GM12878 (cell line): ENCODE results near the gene DUSP18. TPM values are rescaled to one million over a fixed set of nuclear protein-coding genes. Genes with fewer than 3 reads are reported as not detected.

ENCODE experiments used
- BACH1 ChIP-seq: fragments of 450-650 bp; IDR thresholded peaks from 2 replicates; pipeline ENCODE4 v1.6.1; 2017; ENCODE audit warnings: mild to moderate bottlenecking, borderline replicate concordance
- CBX5 ChIP-seq: sonication (generic); IDR thresholded peaks from 2 replicates; pipeline ENCODE4 v1.6.1; 2016; ENCODE audit warnings: low read depth, moderate library complexity, mild to moderate bottlenecking, inconsistent platforms
- EGR1 ChIP-seq, 2 experiments: IDR thresholded peaks; 1 replicate in 1 of 2; 2 replicates in 1 of 2; pipeline ENCODE4 v1.6.1; 2011 to 2012; ENCODE audit warnings: low read depth in 2 of 2, low read length in 2 of 2, borderline replicate concordance in 1 of 2, mild to moderate bottlenecking in 1 of 2, moderate library complexity in 1 of 2
- JUNB ChIP-seq: IDR thresholded peaks from 2 replicates; pipeline ENCODE4 v1.6.1; 2016; ENCODE audit warnings: antibody characterized with exemption, mild to moderate bottlenecking
- NFIC ChIP-seq: IDR thresholded peaks from 2 replicates; pipeline ENCODE4 v1.6.1; 2012; ENCODE audit warnings: low read depth, mild to moderate bottlenecking, inconsistent platforms, low read length, moderate library complexity
- SMAD1 ChIP-seq: fragments of 450-650 bp; IDR thresholded peaks from 2 replicates; pipeline ENCODE4 v1.6.1; 2018; ENCODE audit warnings: mild to moderate bottlenecking, low read depth; ENCODE audit not compliant: partially characterized antibody
- SUZ12 ChIP-seq: fragments of 200-600 bp; sonication (generic); IDR thresholded peaks from one replicate; pipeline ENCODE4 v1.6.1; 2018; ENCODE audit warnings: antibody characterized with exemption, mild to moderate bottlenecking; ENCODE audit not compliant: unreplicated experiment
- TCF3 ChIP-seq: IDR thresholded peaks from 2 replicates; pipeline ENCODE4 v1.6.1; 2012; ENCODE audit warnings: low read depth, mild to moderate bottlenecking, low read length, borderline replicate concordance; ENCODE audit not compliant: insufficient read depth
- polyA plus RNA-seq, 11 experiments: library from polyadenylated mRNA; depleted of rRNA in 4 of 11; unstranded in 6 of 11; stranded (reverse) in 5 of 11; fragments of >200 nt; fragmentation: Nextera tagmentation in 4 of 11; fragmentation: Illumina TruSeq in 1 of 11; extraction: Ambion mirVana in 4 of 11; extraction: Trizol in 1 of 11; gene quantifications; 1 replicate in 1 of 11; 2 replicates in 10 of 11; pipeline versions ENCODE4 v1.2.1 to v1.2.3, GENCODE V29; 2011 to 2016; ENCODE audit warnings: inconsistent platforms in 2 of 11, missing spikeins in 2 of 11, low read depth in 1 of 11
- total RNA-seq, 4 experiments: library from RNA; depleted of rRNA in 3 of 4; stranded (reverse); fragments of >200 nt in 3 of 4; fragmentation: Illumina TruSeq in 1 of 4; extraction: Trizol in 1 of 4; gene quantifications; 2 replicates each; pipeline versions ENCODE4 v1.2.1 to v1.2.3, GENCODE V29; 2013 to 2021
- TF ChIP-seq, protein P1 (sequence below): fragments of 450-650 bp; formaldehyde crosslinking; IDR thresholded peaks from 2 replicates; pipeline ENCODE4 v1.4.0; 2020; ENCODE audit warnings: mild to moderate bottlenecking, moderate library complexity
- TF ChIP-seq, protein P2 (sequence below): fragments of 450-650 bp; conservative IDR thresholded peaks from 2 replicates; pipeline ENCODE4 v1.6.1; 2017; ENCODE audit warnings: mild to moderate bottlenecking, moderate library complexity
- TF ChIP-seq, protein P3 (sequence below): IDR thresholded peaks from 2 replicates; pipeline ENCODE4 v1.6.1; 2012; ENCODE audit warnings: low read length, inconsistent platforms
- TF ChIP-seq, protein P4 (sequence below): fragments of 450-650 bp; IDR thresholded peaks from 2 replicates; pipeline ENCODE4 v1.6.1; 2017; ENCODE audit warnings: antibody characterized with exemption, mild to moderate bottlenecking, moderate library complexity
- TF ChIP-seq, protein P5 (sequence below): fragments of 450-650 bp; formaldehyde crosslinking; IDR thresholded peaks from 2 replicates; pipeline ENCODE4 v1.4.0; 2022; ENCODE audit warnings: mild to moderate bottlenecking, moderate library complexity

Gene DUSP18
- total and polyA plus RNA-seq, 10 of the 15 experiments (the other 5 are each of a cell fraction or from before 2014, with no cell fraction given) = 1.9 to 11.9 (median 7.7) TPM

DNA sequence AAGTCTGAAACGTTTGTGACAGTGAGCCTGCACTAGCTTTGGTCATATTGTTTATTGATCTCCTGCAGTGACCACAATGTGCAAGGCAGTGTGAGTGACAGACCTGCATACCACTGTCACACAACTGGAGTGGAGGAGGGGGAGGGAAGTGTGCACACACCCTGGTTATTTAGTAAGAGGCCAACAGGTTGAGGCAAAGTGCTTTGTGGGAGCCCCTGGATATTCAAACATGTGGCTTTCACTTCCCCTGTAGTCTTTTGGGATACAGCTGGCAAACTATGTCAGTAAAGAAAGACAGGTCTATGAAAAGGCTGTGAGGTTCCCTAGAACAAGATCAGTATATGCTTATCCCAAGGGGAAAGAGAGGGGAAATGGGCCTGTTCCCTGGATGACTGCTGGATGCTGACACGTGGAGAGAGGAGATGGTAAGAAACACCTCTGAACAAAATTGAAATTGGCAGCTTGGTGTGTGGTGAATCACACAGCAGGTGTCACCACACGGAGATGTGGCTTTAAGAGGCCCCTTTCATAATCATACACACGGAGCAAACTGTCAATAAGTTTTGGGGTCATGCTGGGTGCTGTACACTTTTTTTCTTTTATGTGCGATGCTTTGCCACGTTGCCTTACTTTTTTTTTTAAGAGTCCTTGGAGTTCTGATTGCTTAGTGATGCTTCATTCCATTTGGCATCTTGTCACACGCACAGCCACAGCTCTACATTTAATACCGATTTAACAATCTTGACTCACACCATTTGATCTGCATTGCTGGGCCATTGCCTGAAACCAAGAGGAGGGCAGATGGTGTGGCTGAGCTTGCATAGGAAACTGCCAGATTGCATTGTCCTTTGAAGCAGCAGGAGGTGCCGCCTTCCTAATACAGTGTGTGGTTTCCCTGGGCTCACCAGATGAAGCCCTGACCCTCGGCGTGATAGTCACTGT, 38.3 kb upstream of the DUSP18 start (continued):
- TF ChIP-seq, protein P1, sequence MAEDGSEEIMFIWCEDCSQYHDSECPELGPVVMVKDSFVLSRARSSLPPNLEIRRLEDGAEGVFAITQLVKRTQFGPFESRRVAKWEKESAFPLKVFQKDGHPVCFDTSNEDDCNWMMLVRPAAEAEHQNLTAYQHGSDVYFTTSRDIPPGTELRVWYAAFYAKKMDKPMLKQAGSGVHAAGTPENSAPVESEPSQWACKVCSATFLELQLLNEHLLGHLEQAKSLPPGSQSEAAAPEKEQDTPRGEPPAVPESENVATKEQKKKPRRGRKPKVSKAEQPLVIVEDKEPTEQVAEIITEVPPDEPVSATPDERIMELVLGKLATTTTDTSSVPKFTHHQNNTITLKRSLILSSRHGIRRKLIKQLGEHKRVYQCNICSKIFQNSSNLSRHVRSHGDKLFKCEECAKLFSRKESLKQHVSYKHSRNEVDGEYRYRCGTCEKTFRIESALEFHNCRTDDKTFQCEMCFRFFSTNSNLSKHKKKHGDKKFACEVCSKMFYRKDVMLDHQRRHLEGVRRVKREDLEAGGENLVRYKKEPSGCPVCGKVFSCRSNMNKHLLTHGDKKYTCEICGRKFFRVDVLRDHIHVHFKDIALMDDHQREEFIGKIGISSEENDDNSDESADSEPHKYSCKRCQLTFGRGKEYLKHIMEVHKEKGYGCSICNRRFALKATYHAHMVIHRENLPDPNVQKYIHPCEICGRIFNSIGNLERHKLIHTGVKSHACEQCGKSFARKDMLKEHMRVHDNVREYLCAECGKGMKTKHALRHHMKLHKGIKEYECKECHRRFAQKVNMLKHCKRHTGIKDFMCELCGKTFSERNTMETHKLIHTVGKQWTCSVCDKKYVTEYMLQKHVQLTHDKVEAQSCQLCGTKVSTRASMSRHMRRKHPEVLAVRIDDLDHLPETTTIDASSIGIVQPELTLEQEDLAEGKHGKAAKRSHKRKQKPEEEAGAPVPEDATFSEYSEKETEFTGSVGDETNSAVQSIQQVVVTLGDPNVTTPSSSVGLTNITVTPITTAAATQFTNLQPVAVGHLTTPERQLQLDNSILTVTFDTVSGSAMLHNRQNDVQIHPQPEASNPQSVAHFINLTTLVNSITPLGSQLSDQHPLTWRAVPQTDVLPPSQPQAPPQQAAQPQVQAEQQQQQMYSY (CRISPR knock-in tag) = no peak
- no peak for TF ChIP-seq EGR1 (IDR thresholded peaks at IDR 0.05; ENCODE audit: borderline replicate concordance in 1 of 2, low read depth in 2 of 2, low read length in 2 of 2)
- TF ChIP-seq BACH1 = no peak
- no peak for TF ChIP-seq SUZ12
- peak; percentile 72; the same call in 1 of the 2 replicates for TF ChIP-seq TCF3
- TF ChIP-seq, protein P2, sequence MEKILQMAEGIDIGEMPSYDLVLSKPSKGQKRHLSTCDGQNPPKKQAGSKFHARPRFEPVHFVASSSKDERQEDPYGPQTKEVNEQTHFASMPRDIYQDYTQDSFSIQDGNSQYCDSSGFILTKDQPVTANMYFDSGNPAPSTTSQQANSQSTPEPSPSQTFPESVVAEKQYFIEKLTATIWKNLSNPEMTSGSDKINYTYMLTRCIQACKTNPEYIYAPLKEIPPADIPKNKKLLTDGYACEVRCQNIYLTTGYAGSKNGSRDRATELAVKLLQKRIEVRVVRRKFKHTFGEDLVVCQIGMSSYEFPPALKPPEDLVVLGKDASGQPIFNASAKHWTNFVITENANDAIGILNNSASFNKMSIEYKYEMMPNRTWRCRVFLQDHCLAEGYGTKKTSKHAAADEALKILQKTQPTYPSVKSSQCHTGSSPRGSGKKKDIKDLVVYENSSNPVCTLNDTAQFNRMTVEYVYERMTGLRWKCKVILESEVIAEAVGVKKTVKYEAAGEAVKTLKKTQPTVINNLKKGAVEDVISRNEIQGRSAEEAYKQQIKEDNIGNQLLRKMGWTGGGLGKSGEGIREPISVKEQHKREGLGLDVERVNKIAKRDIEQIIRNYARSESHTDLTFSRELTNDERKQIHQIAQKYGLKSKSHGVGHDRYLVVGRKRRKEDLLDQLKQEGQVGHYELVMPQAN = no peak
- peak; percentile 19; the same call in 1 of the 2 replicates for TF ChIP-seq JUNB
- TF ChIP-seq SMAD1 = no peak
- TF ChIP-seq NFIC = peak; percentile 53; the same call in 1 of the 2 replicates
- TF ChIP-seq, protein P3, sequence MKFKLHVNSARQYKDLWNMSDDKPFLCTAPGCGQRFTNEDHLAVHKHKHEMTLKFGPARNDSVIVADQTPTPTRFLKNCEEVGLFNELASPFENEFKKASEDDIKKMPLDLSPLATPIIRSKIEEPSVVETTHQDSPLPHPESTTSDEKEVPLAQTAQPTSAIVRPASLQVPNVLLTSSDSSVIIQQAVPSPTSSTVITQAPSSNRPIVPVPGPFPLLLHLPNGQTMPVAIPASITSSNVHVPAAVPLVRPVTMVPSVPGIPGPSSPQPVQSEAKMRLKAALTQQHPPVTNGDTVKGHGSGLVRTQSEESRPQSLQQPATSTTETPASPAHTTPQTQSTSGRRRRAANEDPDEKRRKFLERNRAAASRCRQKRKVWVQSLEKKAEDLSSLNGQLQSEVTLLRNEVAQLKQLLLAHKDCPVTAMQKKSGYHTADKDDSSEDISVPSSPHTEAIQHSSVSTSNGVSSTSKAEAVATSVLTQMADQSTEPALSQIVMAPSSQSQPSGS = no peak
- no peak for TF ChIP-seq CBX5
- TF ChIP-seq, protein P4, sequence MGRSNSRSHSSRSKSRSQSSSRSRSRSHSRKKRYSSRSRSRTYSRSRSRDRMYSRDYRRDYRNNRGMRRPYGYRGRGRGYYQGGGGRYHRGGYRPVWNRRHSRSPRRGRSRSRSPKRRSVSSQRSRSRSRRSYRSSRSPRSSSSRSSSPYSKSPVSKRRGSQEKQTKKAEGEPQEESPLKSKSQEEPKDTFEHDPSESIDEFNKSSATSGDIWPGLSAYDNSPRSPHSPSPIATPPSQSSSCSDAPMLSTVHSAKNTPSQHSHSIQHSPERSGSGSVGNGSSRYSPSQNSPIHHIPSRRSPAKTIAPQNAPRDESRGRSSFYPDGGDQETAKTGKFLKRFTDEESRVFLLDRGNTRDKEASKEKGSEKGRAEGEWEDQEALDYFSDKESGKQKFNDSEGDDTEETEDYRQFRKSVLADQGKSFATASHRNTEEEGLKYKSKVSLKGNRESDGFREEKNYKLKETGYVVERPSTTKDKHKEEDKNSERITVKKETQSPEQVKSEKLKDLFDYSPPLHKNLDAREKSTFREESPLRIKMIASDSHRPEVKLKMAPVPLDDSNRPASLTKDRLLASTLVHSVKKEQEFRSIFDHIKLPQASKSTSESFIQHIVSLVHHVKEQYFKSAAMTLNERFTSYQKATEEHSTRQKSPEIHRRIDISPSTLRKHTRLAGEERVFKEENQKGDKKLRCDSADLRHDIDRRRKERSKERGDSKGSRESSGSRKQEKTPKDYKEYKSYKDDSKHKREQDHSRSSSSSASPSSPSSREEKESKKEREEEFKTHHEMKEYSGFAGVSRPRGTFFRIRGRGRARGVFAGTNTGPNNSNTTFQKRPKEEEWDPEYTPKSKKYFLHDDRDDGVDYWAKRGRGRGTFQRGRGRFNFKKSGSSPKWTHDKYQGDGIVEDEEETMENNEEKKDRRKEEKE = no peak
- TF ChIP-seq, protein P5, sequence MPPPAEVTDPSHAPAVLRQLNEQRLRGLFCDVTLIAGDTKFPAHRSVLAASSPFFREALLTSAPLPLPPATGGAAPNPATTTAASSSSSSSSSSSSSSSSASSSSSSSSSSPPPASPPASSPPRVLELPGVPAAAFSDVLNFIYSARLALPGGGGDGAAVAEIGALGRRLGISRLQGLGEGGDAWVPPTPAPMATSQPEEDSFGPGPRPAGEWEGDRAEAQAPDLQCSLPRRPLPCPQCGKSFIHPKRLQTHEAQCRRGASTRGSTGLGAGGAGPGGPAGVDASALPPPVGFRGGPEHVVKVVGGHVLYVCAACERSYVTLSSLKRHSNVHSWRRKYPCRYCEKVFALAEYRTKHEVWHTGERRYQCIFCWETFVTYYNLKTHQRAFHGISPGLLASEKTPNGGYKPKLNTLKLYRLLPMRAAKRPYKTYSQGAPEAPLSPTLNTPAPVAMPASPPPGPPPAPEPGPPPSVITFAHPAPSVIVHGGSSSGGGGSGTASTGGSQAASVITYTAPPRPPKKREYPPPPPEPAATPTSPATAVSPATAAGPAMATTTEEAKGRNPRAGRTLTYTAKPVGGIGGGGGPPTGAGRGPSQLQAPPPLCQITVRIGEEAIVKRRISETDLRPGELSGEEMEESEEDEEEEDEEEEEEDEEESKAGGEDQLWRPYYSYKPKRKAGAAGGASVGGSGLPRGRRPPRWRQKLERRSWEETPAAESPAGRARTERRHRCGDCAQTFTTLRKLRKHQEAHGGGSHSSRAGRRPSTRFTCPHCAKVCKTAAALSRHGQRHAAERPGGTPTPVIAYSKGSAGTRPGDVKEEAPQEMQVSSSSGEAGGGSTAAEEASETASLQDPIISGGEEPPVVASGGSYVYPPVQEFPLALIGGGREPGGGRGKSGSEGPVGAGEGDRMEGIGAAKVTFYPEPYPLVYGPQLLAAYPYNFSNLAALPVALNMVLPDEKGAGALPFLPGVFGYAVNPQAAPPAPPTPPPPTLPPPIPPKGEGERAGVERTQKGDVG (CRISPR knock-in tag) = no peak
